WTC11 (cell line): Measurements from ENCODE around the gene GARNL3.

Experiments used
- ATF3 ChIP-seq: sonication (generic); formaldehyde crosslinking; conservative IDR thresholded peaks from 2 replicates; pipeline ENCODE4 v1.8.1; 2022; ENCODE audit warnings: mild to moderate bottlenecking, missing genetic modification reagents
- CREB1 ChIP-seq: sonication (generic); formaldehyde crosslinking; IDR thresholded peaks from 2 replicates; pipeline ENCODE4 v1.8.0; 2023; ENCODE audit warnings: mild to moderate bottlenecking, missing genetic modification reagents
- CTCF ChIP-seq: fragments of 200-600 bp; IDR thresholded peaks from 2 replicates; pipeline ENCODE4 v1.8.0; 2022; ENCODE audit warnings: antibody characterized with exemption
- ZNF121 ChIP-seq: sonication (generic); formaldehyde crosslinking; IDR thresholded peaks from 2 replicates; pipeline ENCODE4 v1.8.0; 2023; ENCODE audit warnings: missing genetic modification reagents
- ZNF138 ChIP-seq: sonication (generic); formaldehyde crosslinking; conservative IDR thresholded peaks from 2 replicates; pipeline ENCODE4 v1.8.1; 2022; ENCODE audit warnings: mild to moderate bottlenecking, moderate library complexity, missing genetic modification reagents

- TF ChIP-seq ZNF121 (CRISPR knock-in tag) (no peak), ATF3 (CRISPR knock-in tag) (no peak), CTCF (no peak), CREB1 (CRISPR knock-in tag) (no peak), ZNF138 (no peak)
These were observed 124.3 kb downstream of the GARNL3 start for GRCh38 chr9:127388856-127389238.
